ENCODE measurements around the gene STC2.

Gene STC2

GRCh38 chr5:173323106-173323798 lies 5.0 kb downstream of the STC2 start:
- Mint-ChIP-seq H3K36me3 (no peaks in the 10 kb centered on the region), H3K4me3 (no peak overlapping the region), H3K27ac (no peak overlapping the region), H3K27me3 (peaks cover 26% of the 10 kb centered on the region), H3K9me3 (no peaks in the 10 kb centered on the region), H3K4me1 (peaks cover 8% of the 10 kb centered on the region)
- ATAC-seq (ENCODE audit: low read depth) (no peak), DNase-seq (ENCODE audit: low spot score in 2 of 2) (no peak)

- Mint-ChIP-seq H3K4me3 (no peak overlapping the region), H3K27me3 (peaks cover 28% of the 10 kb centered on the region), H3K9me3 (no peaks in the 10 kb centered on the region), H3K36me3 (no peaks in the 10 kb centered on the region), H3K4me1 (peaks cover 6% of the 10 kb centered on the region), H3K27ac (no peak overlapping the region)
- DNase-seq (ENCODE audit: low spot score in 2 of 2) (no peak), ATAC-seq (ENCODE audit: low read depth) (no peak)
Observed at GRCh38 chr5:173321886-173322285, 6.3 kb downstream of the STC2 start.

- H3K27me3 Mint-ChIP-seq, result peaks cover 24% of the 10 kb centered on the region
- H3K4me3 Mint-ChIP-seq, result no peak overlapping the region
- DNase-seq (ENCODE audit: low spot score in 2 of 2), result no peak
- peaks cover 6% of the 10 kb centered on the region for H3K4me1 Mint-ChIP-seq
- no peak for ATAC-seq (ENCODE audit: low read depth)
- H3K9me3 Mint-ChIP-seq, result no peaks in the 10 kb centered on the region
- H3K27ac Mint-ChIP-seq, result no peak overlapping the region
- H3K36me3 Mint-ChIP-seq, result no peaks in the 10 kb centered on the region
Observed at GRCh38 chr5:173320259-173320658, 8.0 kb downstream of the STC2 start.

- peaks cover 3% of the 10 kb centered on the region for H3K4me1 Mint-ChIP-seq
- H3K36me3 Mint-ChIP-seq, result no peaks in the 10 kb centered on the region
- ATAC-seq (ENCODE audit: low read depth) (no peak), DNase-seq (ENCODE audit: low spot score in 2 of 2) (no peak)
- peaks cover 20% of the 10 kb centered on the region for H3K27me3 Mint-ChIP-seq
- no peaks in the 10 kb centered on the region for H3K9me3 Mint-ChIP-seq
- H3K27ac Mint-ChIP-seq, result no peak overlapping the region
- no peak overlapping the region for H3K4me3 Mint-ChIP-seq
Observed at GRCh38 chr5:173319646-173320045, 8.6 kb downstream of the STC2 start.

- Mint-ChIP-seq H3K27me3 (peaks cover 19% of the 10 kb centered on the region), H3K27ac (no peak overlapping the region), H3K4me3 (no peak overlapping the region), H3K36me3 (no peaks in the 10 kb centered on the region), H3K9me3 (no peaks in the 10 kb centered on the region), H3K4me1 (no peaks in the 10 kb centered on the region)
- DNase-seq (ENCODE audit: low spot score in 2 of 2) (no peak), ATAC-seq (ENCODE audit: low read depth) (no peak)
Observed at GRCh38 chr5:173318881-173319620, 9.2 kb downstream of the STC2 start.

- Mint-ChIP-seq H3K27ac (no peak overlapping the region), H3K4me3 (no peak overlapping the region), H3K9me3 (no peaks in the 10 kb centered on the region), H3K27me3 (peaks cover 17% of the 10 kb centered on the region), H3K36me3 (no peaks in the 10 kb centered on the region), H3K4me1 (no peaks in the 10 kb centered on the region)
- DNase-seq (ENCODE audit: low spot score in 2 of 2) (no peak), ATAC-seq (ENCODE audit: low read depth) (no peak)
Observed at GRCh38 chr5:173318330-173318729, 9.9 kb downstream of the STC2 start.

- no peak for ATAC-seq (ENCODE audit: low read depth)
- no peaks in the 10 kb centered on the region for H3K36me3 Mint-ChIP-seq
- H3K27me3 Mint-ChIP-seq, result peaks cover 17% of the 10 kb centered on the region
Observed at GRCh38 chr5:173317852-173318251, 10.4 kb downstream of the STC2 start.

GRCh38 chr5:173317091-173317730 lies 11.0 kb downstream of the STC2 start:
- no peaks in the 10 kb centered on the region for H3K36me3 Mint-ChIP-seq
- H3K4me1 Mint-ChIP-seq, result no peaks in the 10 kb centered on the region
- H3K27me3 Mint-ChIP-seq, result peaks cover 17% of the 10 kb centered on the region

More at GRCh38 chr5:173317852-173318251, 10.4 kb downstream of the STC2 start:
- H3K4me3 Mint-ChIP-seq, result no peak overlapping the region
- no peak for DNase-seq (ENCODE audit: low spot score in 2 of 2)
- no peak overlapping the region for H3K27ac Mint-ChIP-seq
- H3K4me1 Mint-ChIP-seq, result no peaks in the 10 kb centered on the region
- H3K9me3 Mint-ChIP-seq, result no peaks in the 10 kb centered on the region

GRCh38 chr5:173316339-173317020 lies 11.7 kb downstream of the STC2 start:
- Mint-ChIP-seq H3K4me3 (no peak overlapping the region), H3K27me3 (peaks cover 21% of the 10 kb centered on the region), H3K36me3 (no peaks in the 10 kb centered on the region)

More at GRCh38 chr5:173317091-173317730, 11.0 kb downstream of the STC2 start:
- DNase-seq (ENCODE audit: low spot score in 2 of 2) (no peak), ATAC-seq (ENCODE audit: low read depth) (no peak)
- Mint-ChIP-seq H3K4me3 (no peak overlapping the region), H3K27ac (no peak overlapping the region), H3K9me3 (no peaks in the 10 kb centered on the region)

GRCh38 chr5:173315495-173316338 lies 12.5 kb downstream of the STC2 start:
- DNase-seq (ENCODE audit: low spot score in 2 of 2) (no peak), ATAC-seq (ENCODE audit: low read depth) (no peak)
- Mint-ChIP-seq H3K4me1 (no peaks in the 10 kb centered on the region), H3K27ac (no peak overlapping the region), H3K9me3 (no peaks in the 10 kb centered on the region), H3K27me3 (peaks cover 21% of the 10 kb centered on the region), H3K4me3 (no peak overlapping the region), H3K36me3 (no peaks in the 10 kb centered on the region)

More at GRCh38 chr5:173316339-173317020, 11.7 kb downstream of the STC2 start:
- ATAC-seq (ENCODE audit: low read depth) (no peak), DNase-seq (ENCODE audit: low spot score in 2 of 2) (no peak)
- H3K9me3 Mint-ChIP-seq, result no peaks in the 10 kb centered on the region
- H3K4me1 Mint-ChIP-seq, result no peaks in the 10 kb centered on the region
- no peak overlapping the region for H3K27ac Mint-ChIP-seq

- Mint-ChIP-seq H3K27me3 (peaks cover 17% of the 10 kb centered on the region), H3K9me3 (no peaks in the 10 kb centered on the region), H3K36me3 (no peaks in the 10 kb centered on the region), H3K4me3 (no peak overlapping the region), H3K4me1 (no peaks in the 10 kb centered on the region), H3K27ac (no peak overlapping the region)
- ATAC-seq (ENCODE audit: low read depth) (no peak), DNase-seq (ENCODE audit: low spot score in 2 of 2) (no peak)
Observed at GRCh38 chr5:173314166-173314952, 13.9 kb downstream of the STC2 start.

GRCh38 chr5:173313351-173313801 lies 14.8 kb downstream of the STC2 start:
- Mint-ChIP-seq H3K27me3 (peaks cover 17% of the 10 kb centered on the region), H3K9me3 (peaks cover 3% of the 10 kb centered on the region), H3K4me1 (no peaks in the 10 kb centered on the region), H3K27ac (no peak overlapping the region), H3K4me3 (no peak overlapping the region), H3K36me3 (no peaks in the 10 kb centered on the region)
- no peak for DNase-seq (ENCODE audit: low spot score in 2 of 2)
- no peak for ATAC-seq (ENCODE audit: low read depth)

- no peaks in the 10 kb centered on the region for H3K4me1 Mint-ChIP-seq
- H3K27me3 Mint-ChIP-seq, result peaks cover 15% of the 10 kb centered on the region
- no peak overlapping the region for H3K4me3 Mint-ChIP-seq
- DNase-seq (ENCODE audit: low spot score in 2 of 2), result no peak
- ATAC-seq (ENCODE audit: low read depth), result no peak
- H3K36me3 Mint-ChIP-seq, result no peaks in the 10 kb centered on the region
- peaks cover 4% of the 10 kb centered on the region for H3K9me3 Mint-ChIP-seq
- H3K27ac Mint-ChIP-seq, result no peak overlapping the region
Observed at GRCh38 chr5:173312821-173313220, 15.4 kb downstream of the STC2 start.

All from memory B cell (primary cell).